Measurements from ENCODE around the gene COL15A1. TPM values are rescaled to one million over a fixed set of nuclear protein-coding genes. Genes with fewer than 3 reads are reported as not detected.

Gene COL15A1
- total RNA-seq, 6 experiments from 2014 or later: 0.20 to 0.50 (median 0.32) TPM

DNA sequence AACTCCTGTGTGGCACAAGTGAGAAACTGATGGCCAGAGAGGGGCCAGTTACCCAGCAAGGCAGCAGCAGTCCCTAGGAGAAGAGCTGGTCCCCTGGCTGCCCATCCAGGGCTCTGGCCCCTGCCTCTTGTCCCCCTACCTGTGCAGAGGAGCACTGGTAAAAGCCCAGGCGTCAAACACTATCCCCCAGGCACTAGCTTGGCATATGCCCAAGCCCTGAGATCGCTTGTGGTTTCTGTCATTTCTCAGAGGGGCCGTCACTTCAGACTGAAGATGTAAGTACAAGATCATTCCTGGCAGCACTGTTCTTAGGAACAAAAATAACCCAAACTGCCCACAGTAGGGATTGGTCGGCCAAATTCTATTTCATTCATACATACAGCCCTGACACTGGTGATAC is 53.9 kb downstream of the COL15A1 start:
- DNase-seq: no peak
- Mint-ChIP-seq H3K4me3 (no peak overlapping the region), H3K4me1 (ENCODE audit: low read depth) (peaks cover 19% of the 10 kb centered on the region), H3K36me3 (ENCODE audit: low read depth) (no peaks in the 10 kb centered on the region), H3K9me3 (no peaks in the 10 kb centered on the region), H3K27ac (no peak overlapping the region), H3K27me3 (ENCODE audit: insufficient read depth) (peaks cover 2% of the 10 kb centered on the region)
- TF ChIP-seq, protein P1, sequence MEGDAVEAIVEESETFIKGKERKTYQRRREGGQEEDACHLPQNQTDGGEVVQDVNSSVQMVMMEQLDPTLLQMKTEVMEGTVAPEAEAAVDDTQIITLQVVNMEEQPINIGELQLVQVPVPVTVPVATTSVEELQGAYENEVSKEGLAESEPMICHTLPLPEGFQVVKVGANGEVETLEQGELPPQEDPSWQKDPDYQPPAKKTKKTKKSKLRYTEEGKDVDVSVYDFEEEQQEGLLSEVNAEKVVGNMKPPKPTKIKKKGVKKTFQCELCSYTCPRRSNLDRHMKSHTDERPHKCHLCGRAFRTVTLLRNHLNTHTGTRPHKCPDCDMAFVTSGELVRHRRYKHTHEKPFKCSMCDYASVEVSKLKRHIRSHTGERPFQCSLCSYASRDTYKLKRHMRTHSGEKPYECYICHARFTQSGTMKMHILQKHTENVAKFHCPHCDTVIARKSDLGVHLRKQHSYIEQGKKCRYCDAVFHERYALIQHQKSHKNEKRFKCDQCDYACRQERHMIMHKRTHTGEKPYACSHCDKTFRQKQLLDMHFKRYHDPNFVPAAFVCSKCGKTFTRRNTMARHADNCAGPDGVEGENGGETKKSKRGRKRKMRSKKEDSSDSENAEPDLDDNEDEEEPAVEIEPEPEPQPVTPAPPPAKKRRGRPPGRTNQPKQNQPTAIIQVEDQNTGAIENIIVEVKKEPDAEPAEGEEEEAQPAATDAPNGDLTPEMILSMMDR (IDR thresholded peaks at IDR 0.05): no peak

GRCh38 chr9:98998441-98999151 is 54.9 kb downstream of the COL15A1 start:
- Mint-ChIP-seq H3K36me3 (ENCODE audit: low read depth) (no peaks in the 10 kb centered on the region), H3K9me3 (no peaks in the 10 kb centered on the region), H3K4me3 (peak overlapping the region; percentile 52; the same call in 1 of the 2 replicates), H3K27me3 (ENCODE audit: insufficient read depth) (peaks cover 2% of the 10 kb centered on the region), H3K27ac (peak overlapping the region; percentile 26; the same call in 1 of the 2 replicates), H3K4me1 (ENCODE audit: low read depth) (peaks cover 19% of the 10 kb centered on the region)
- peak; percentile 29 for DNase-seq
- TF ChIP-seq, protein P1 (IDR thresholded peaks at IDR 0.05): peak; percentile 98

DNA sequence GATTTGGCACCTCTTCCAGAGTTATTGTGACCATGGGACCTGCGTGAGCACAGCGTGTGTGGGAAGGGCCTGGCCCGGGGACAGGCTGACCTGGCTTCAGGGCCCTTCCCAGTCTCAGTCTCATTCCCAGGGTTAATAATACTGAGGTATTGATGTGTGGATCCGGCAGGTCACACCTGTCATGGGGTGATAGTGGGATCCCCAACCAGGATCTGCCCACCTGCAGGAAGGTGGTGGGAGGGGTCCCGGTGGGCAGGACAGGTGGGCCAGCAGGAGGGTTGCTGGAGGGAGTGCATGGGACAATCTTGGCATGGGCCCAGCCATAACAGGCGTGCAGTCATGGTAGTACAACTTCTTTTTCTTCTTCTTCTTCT is 55.4 kb downstream of the COL15A1 start:
- TF ChIP-seq, protein P1 (IDR thresholded peaks at IDR 0.05): peak; percentile 48
- H3K27ac Mint-ChIP-seq: no peak overlapping the region
- no peak for DNase-seq
- no peaks in the 10 kb centered on the region for H3K9me3 Mint-ChIP-seq
- no peaks in the 10 kb centered on the region for H3K36me3 Mint-ChIP-seq (ENCODE audit: low read depth)
- H3K4me3 Mint-ChIP-seq: no peak overlapping the region
- H3K27me3 Mint-ChIP-seq (ENCODE audit: insufficient read depth): peaks cover 2% of the 10 kb centered on the region
- peaks cover 19% of the 10 kb centered on the region for H3K4me1 Mint-ChIP-seq (ENCODE audit: low read depth)

DNA sequence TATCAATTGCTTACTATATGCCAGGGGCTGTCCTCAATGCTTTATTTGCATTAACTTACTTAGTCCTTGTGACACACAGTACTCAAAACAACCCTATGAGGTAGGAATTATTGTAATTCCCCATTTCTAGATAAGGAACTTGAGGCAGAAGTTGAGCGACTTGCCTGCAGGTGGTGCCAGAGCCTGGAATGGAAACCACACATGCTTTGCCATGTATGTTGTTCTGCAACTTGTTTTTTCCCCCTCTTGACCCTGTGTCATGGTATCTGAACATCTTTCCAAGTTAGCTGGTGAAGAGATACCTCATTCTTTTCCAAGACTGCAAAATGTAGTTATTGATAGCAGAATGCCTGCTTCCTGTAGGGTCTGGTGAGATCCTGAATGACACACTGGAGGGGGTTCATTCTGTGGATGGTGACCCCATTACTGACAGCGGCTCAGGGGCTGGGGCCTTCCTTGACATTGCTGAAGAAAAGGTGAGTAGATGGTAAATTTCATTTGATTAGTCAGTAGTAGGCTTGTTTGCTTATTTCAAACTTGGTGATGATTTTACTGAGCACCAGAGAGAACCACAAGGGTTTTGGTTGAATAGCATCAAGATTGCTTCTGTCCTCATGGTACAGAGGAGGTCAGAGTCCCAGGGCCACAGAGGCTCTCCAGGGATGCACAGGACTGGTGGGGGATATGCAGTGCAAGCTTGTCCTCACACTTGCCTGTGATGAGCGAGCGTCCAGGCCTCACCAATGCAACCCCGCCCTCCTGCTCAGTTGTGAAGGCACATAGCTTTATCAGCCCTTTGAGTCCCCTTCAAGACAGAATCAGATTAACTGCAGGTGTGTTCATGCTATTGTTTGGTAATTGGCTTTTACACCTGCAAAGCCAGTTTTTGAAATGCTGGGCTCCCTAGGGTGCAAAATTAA is 57.0 kb downstream of the COL15A1 start:
- peaks cover 9% of the 10 kb centered on the region for H3K27me3 Mint-ChIP-seq (ENCODE audit: insufficient read depth)
- H3K36me3 Mint-ChIP-seq (ENCODE audit: low read depth): peaks cover 4% of the 10 kb centered on the region; the same call in 1 of the 2 replicates
- no peaks in the 10 kb centered on the region for H3K9me3 Mint-ChIP-seq
- H3K4me3 Mint-ChIP-seq: no peak overlapping the region
- peaks cover 13% of the 10 kb centered on the region for H3K4me1 Mint-ChIP-seq (ENCODE audit: low read depth)
- DNase-seq: peak; percentile 65
- H3K27ac Mint-ChIP-seq: no peak overlapping the region
- TF ChIP-seq, protein P1 (IDR thresholded peaks at IDR 0.05): peak; percentile 91

DNA sequence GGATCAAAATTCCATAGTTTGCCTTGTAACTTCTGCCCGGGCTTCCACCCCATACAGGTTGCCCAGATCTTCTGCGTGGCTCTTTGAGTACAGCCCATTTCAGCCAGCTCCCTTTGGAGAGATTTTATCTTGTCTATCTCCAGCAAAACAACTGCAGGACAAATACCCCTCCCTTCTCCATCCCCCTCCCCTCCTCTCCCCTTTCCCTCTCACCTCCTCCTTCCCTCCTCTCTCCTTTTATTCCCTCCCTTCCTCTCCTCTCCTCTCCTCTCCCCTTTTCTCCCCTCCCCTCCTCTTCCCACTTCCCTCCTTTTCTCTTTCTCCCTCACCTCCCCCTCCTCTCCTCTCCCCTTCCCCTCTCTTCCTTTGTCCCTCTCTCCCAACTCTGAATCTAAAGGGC is 58.2 kb downstream of the COL15A1 start:
- Mint-ChIP-seq H3K36me3 (ENCODE audit: low read depth) (peaks cover 4% of the 10 kb centered on the region; the same call in 1 of the 2 replicates), H3K9me3 (no peaks in the 10 kb centered on the region), H3K4me3 (no peak overlapping the region), H3K4me1 (ENCODE audit: low read depth) (peaks cover 17% of the 10 kb centered on the region), H3K27me3 (ENCODE audit: insufficient read depth) (peaks cover 12% of the 10 kb centered on the region), H3K27ac (no peak overlapping the region)
- DNase-seq: no peak
- TF ChIP-seq, protein P1 (IDR thresholded peaks at IDR 0.05): no peak
